Ovary (tissue), 3 donors: ENCODE measurements around the gene FOXRED2.

Source experiments
- CTCF ChIP-seq, 3 donors: fragments of 450-650 bp in 2 of 3; fragments of 200-600 bp in 1 of 3; IDR thresholded peaks; one replicate each; pipeline versions ENCODE4 v1.5.1 to v1.8.0; 2016 to 2022; ENCODE audit warnings: antibody characterized with exemption in 3 of 3, mild to moderate bottlenecking in 1 of 3
- EP300 ChIP-seq: sonication (generic); formaldehyde crosslinking; IDR thresholded peaks from one replicate; pipeline ENCODE4 v1.6.1; 2017; ENCODE audit warnings: antibody characterized with exemption
- donor health status: DM: no; HTN: no; CAD: no.

- TF ChIP-seq CTCF (IDR thresholded peaks at IDR 0.05) (no peak), EP300 (peak; percentile 20)
These were observed 43.1 kb downstream of the FOXRED2 start for GRCh38 chr22:36463783-36464184.
